Measurements from ENCODE around the gene BRAF.

DNA sequence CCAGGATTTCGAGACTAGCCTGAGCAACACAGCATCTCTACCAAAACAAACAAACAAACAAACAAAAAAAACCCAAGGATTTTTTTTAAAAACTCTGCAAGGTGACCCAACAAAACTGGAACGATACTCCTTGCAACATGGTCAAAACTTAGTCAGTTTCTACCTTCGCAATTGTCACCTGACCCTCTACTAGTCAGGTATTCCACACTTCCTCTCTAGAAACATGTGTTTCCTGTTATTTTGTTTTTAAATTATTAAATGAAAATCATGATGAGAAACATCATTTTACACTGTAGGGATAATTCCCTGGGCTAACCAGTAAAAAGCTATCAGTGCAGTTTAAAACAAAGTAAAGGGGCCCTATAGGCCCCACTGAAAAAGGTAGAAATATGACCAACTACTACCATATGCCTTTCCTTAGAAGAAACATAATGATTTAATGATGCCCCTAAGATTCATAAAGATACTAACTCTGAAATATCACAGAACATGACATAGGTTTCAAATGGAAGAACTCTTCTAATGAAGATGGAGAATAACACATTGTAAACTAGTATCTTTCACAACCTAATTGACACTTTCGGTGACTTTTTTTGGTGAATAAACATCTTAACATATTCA, 8.7 kb downstream of the BRAF start:
- TF ChIP-seq, protein P1, sequence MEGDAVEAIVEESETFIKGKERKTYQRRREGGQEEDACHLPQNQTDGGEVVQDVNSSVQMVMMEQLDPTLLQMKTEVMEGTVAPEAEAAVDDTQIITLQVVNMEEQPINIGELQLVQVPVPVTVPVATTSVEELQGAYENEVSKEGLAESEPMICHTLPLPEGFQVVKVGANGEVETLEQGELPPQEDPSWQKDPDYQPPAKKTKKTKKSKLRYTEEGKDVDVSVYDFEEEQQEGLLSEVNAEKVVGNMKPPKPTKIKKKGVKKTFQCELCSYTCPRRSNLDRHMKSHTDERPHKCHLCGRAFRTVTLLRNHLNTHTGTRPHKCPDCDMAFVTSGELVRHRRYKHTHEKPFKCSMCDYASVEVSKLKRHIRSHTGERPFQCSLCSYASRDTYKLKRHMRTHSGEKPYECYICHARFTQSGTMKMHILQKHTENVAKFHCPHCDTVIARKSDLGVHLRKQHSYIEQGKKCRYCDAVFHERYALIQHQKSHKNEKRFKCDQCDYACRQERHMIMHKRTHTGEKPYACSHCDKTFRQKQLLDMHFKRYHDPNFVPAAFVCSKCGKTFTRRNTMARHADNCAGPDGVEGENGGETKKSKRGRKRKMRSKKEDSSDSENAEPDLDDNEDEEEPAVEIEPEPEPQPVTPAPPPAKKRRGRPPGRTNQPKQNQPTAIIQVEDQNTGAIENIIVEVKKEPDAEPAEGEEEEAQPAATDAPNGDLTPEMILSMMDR (IDR thresholded peaks at IDR 0.05), result no peak
- no peak for TF ChIP-seq POLR2A (IDR thresholded peaks at IDR 0.05)

All from prostate gland (tissue), 2 donors.